GM23248 (cell line): Measurements from ENCODE around the gene CDKN2AIPNL. TPM values are rescaled to one million over a fixed set of nuclear protein-coding genes. Genes with fewer than 3 reads are reported as not detected.
A peak's percentile ranks its signal among the peaks of the same experiment; 100 is the strongest.

Source experiments
- DNase-seq: peaks from one replicate; pipeline ENCODE4 v3.0.0-alpha.2; 2015
- H2AFZ ChIP-seq: fragments of 200-600 bp; sonication (generic); 2 replicates; pipeline ENCODE4 v1.6.1; 2016; ENCODE audit warnings: antibody characterized with exemption
- H3F3A ChIP-seq: fragments of 200-600 bp; sonication (generic); 2 replicates; pipeline ENCODE4 v1.6.1; 2016; ENCODE audit warnings: mild to moderate bottlenecking, antibody characterized with exemption, mixed run types; ENCODE audit not compliant: insufficient read depth
- H3K27ac ChIP-seq: fragments of 200-600 bp; sonication (generic); 2 replicates; pipeline ENCODE4 v1.5.1; 2016; ENCODE audit warnings: mild to moderate bottlenecking
- H3K27me3 ChIP-seq: fragments of 200-600 bp; sonication (generic); replicated peaks from 2 replicates; pipeline ENCODE4 v1.6.1; 2016; ENCODE audit warnings: mild to moderate bottlenecking; ENCODE audit not compliant: insufficient read depth
- H3K36me3 ChIP-seq: fragments of 200-600 bp; sonication (generic); 2 replicates; pipeline ENCODE4 v1.6.1; 2016; ENCODE audit warnings: low read depth, mild to moderate bottlenecking
- H3K4me1 ChIP-seq: fragments of 200-600 bp; sonication (generic); 2 replicates; pipeline ENCODE4 v1.6.1; 2016; ENCODE audit warnings: mild to moderate bottlenecking; ENCODE audit not compliant: insufficient read depth
- H3K4me2 ChIP-seq: fragments of 200-600 bp; sonication (generic); one replicate; pipeline ENCODE4 v1.6.1; 2016; ENCODE audit warnings: mild to moderate bottlenecking; ENCODE audit not compliant: unreplicated experiment
- H3K4me3 ChIP-seq: fragments of 200-600 bp; sonication (generic); 2 replicates; pipeline ENCODE4 v1.5.1; 2016; ENCODE audit warnings: mild to moderate bottlenecking
- H3K79me2 ChIP-seq: fragments of 200-600 bp; sonication (generic); 2 replicates; pipeline ENCODE4 v1.6.1; 2016; ENCODE audit warnings: mild to moderate bottlenecking; ENCODE audit not compliant: insufficient read depth
- H3K9ac ChIP-seq: fragments of 200-600 bp; sonication (generic); 2 replicates; pipeline ENCODE4 v1.6.1; 2016; ENCODE audit warnings: mild to moderate bottlenecking
- H3K9me2 ChIP-seq: fragments of 200-600 bp; sonication (generic); 2 replicates; pipeline ENCODE4 v1.6.1; 2016; ENCODE audit warnings: mixed run types, mild to moderate bottlenecking, moderate library complexity; ENCODE audit not compliant: insufficient read depth
- H3K9me3 ChIP-seq: fragments of 200-600 bp; sonication (generic); one replicate; pipeline ENCODE4 v1.6.1; 2017; ENCODE audit warnings: low read depth
- H4K20me1 ChIP-seq: fragments of 200-600 bp; sonication (generic); 2 replicates; pipeline ENCODE4 v1.6.0; 2016; ENCODE audit not compliant: insufficient read depth
- EZH2 ChIP-seq: fragments of 200-600 bp; sonication (generic); IDR thresholded peaks from 2 replicates; pipeline ENCODE4 v1.6.1; 2018; ENCODE audit warnings: antibody characterized with exemption, mild to moderate bottlenecking; ENCODE audit not compliant: insufficient read depth, poor library complexity, severe bottlenecking
- EZH2phosphoT487 ChIP-seq: fragments of 200-600 bp; sonication (generic); IDR thresholded peaks from 2 replicates; pipeline ENCODE4 v1.6.1; 2018; ENCODE audit warnings: antibody characterized with exemption, moderate library complexity, mild to moderate bottlenecking, low read depth; ENCODE audit not compliant: insufficient read depth
- WGBS, 2 experiments: methylation state at CpG; one replicate each; pipeline ENCODE4 v1.1.6; 2015 to 2017; ENCODE audit warnings: low lambda C conversion rate in 2 of 2, low coverage in 1 of 2; ENCODE audit errors: missing lambda C conversion rate in 2 of 2; 5-methylcytosine and 5-hydroxymethylcytosine counted together
- in situ Hi-C: fragments of 300-500 bp; cut with MboI; formaldehyde crosslinking; loops from 2 replicates; pipeline ENCODE4 v1.15.0; 2020
- polyA plus RNA-seq: library from polyadenylated mRNA; unstranded; fragments of >200 nt; fragmentation: Nextera tagmentation; extraction: Ambion mirVana; gene quantifications from 2 replicates; pipeline ENCODE4 v1.2.1, GENCODE V29; 2016
- total RNA-seq: library from RNA; depleted of rRNA; stranded (reverse); fragments of >200 nt; shearing (Covaris generic); gene quantifications from 2 replicates; pipeline ENCODE4 v1.2.3, GENCODE V29; 2014

The CDKN2AIPNL gene
- total and polyA plus RNA-seq, 2 experiments from 2014 or later, result 26.0 to 39.9 TPM

DNA sequence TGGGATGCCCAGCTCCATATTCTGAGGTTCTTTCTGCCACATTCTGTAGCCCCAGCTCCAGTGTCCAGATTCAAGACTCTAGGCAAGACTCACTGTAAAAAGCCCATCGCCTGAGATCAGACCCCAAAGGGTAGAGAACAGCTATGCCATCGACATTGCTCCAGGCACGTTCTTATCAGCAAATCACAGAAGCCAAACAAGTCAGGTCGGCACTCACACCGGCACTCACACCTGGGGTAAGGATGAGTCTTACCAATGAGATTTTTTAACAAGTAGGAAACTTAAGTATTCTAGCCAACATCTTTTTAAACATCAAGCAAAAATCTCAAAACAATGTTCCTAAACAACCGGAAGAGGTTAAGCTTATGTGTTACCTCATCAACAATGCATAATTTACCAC, 2.4 kb downstream of the CDKN2AIPNL start:
- H3F3A ChIP-seq, result 0 out of 2 replicates have a peak, but pooled peaks cover 3% of the 10 kb centered on the region
- H3K9me2 ChIP-seq, result no peaks in the 10 kb centered on the region
- peaks cover 16% of the 10 kb centered on the region; the same call in 1 of the 2 replicates for H3K4me1 ChIP-seq
- no peak overlapping the region for H2AFZ ChIP-seq
- no peak overlapping the region for H3K4me2 ChIP-seq
- no peaks in the 10 kb centered on the region for H4K20me1 ChIP-seq
- H3K4me3 ChIP-seq, result no peak overlapping the region
- H3K36me3 ChIP-seq, result peaks cover 5% of the 10 kb centered on the region; the same call in 1 of the 2 replicates
- TF ChIP-seq EZH2phosphoT487 (no peak), EZH2 (no peak)
- H3K9me3 ChIP-seq, result no peaks in the 10 kb centered on the region
- 80 to 83% methylated on average over 6 of the region's 6 CpGs for WGBS, 2 experiments
- H3K27me3 ChIP-seq, result no peaks in the 10 kb centered on the region
- in situ Hi-C loops, result no loop called here
- no peak overlapping the region for H3K9ac ChIP-seq
- no peak for DNase-seq
- peaks cover 34% of the 10 kb centered on the region for H3K79me2 ChIP-seq
- H3K27ac ChIP-seq, result no peak overlapping the region

GRCh38 chr5:134406390-134406789, 5.3 kb downstream of the CDKN2AIPNL start:
- peaks cover 17% of the 10 kb centered on the region; the same call in 1 of the 2 replicates for H3F3A ChIP-seq
- peaks cover 32% of the 10 kb centered on the region for H3K79me2 ChIP-seq
- in situ Hi-C loops, result no loop called here
- H3K27ac ChIP-seq, result no peak overlapping the region
- H3K27me3 ChIP-seq, result no peaks in the 10 kb centered on the region
- peak; percentile 47 for DNase-seq
- H3K9me3 ChIP-seq, result no peaks in the 10 kb centered on the region
- H3K4me3 ChIP-seq, result no peak overlapping the region
- no peak overlapping the region for H3K9ac ChIP-seq
- peaks cover 5% of the 10 kb centered on the region; the same call in 1 of the 2 replicates for H3K36me3 ChIP-seq
- TF ChIP-seq EZH2phosphoT487 (no peak), EZH2 (no peak)
- H3K4me1 ChIP-seq, result peaks cover 16% of the 10 kb centered on the region; the same call in 1 of the 2 replicates
- H4K20me1 ChIP-seq, result no peaks in the 10 kb centered on the region
- H3K4me2 ChIP-seq, result no peak overlapping the region
- no peak overlapping the region for H2AFZ ChIP-seq
- WGBS, 2 experiments, result 63 to 77% methylated on average over 1 of the region's 1 CpG
- H3K9me2 ChIP-seq, result no peaks in the 10 kb centered on the region

DNA sequence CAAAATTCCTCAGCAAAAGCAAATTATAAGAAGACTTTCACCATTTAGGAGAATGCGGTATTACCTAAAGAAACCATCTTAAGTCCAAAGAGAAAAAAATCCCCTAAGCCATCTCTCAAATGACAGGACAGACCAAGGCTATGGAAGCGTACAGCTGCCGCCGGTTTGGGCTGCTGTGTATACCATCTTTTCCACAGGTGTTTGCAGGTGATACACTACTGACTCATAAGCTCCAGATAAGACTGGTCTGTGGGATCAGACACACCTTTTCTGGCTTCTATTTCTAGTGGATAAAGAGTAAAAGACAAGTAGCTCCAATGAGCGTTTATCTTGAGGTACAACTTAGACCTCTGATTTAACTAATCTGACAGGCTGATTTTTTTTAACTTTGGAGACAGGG, 7.7 kb downstream of the CDKN2AIPNL start:
- Histone ChIP-seq H3K9me3 (no peaks in the 10 kb centered on the region), H3K79me2 (peaks cover 10% of the 10 kb centered on the region; the same call in 1 of the 2 replicates), H3F3A (peaks cover 24% of the 10 kb centered on the region; the same call in 1 of the 2 replicates), H3K27ac (no peak overlapping the region), H4K20me1 (no peaks in the 10 kb centered on the region), H3K36me3 (peaks cover 2% of the 10 kb centered on the region; the same call in 1 of the 2 replicates), H3K27me3 (no peaks in the 10 kb centered on the region), H3K4me1 (no peaks in the 10 kb centered on the region), H3K9ac (no peak overlapping the region), H3K4me3 (no peak overlapping the region), H3K9me2 (no peaks in the 10 kb centered on the region), H3K4me2 (no peak overlapping the region), H2AFZ (no peak overlapping the region)
- 98 to 100% methylated on average over 5 of the region's 5 CpGs for WGBS, 2 experiments
- DNase-seq, result no peak
- TF ChIP-seq EZH2phosphoT487 (no peak), EZH2 (no peak)
- in situ Hi-C loops, result no loop called here

DNA sequence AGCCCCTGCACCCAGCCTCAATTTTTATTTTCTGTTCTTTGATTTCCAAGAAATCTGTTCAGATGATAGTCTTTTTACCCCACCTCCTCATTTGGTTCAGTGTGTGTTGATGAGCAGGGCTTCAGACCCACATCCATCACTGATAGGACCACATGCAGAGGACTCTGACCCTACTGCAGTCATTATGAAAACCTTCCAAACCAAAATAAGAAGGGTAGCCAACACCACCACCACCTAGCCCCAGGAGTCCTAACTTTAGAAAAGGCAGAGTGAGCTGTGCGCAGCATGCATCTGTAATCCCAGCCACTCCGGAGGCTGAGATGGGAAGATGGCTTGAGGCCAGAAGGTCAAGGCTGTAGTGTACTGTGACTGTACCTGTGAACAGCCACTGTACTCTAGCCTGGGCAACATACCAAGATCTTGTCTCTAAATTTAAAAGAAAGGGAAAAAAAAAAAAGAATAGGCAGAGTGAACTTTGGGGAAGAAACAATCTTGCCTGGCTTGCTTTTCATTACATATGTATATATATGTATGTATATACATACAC, 13.0 kb downstream of the CDKN2AIPNL start:
- Histone ChIP-seq H3K36me3 (peaks cover 27% of the 10 kb centered on the region), H3K9me3 (no peaks in the 10 kb centered on the region)
- in situ Hi-C loops, result no loop called here

More for the DNA sequence above, 13.0 kb downstream of the CDKN2AIPNL start:
- Histone ChIP-seq H4K20me1 (no peaks in the 10 kb centered on the region), H3K4me1 (no peaks in the 10 kb centered on the region), H3K9ac (no peak overlapping the region), H3K4me2 (no peak overlapping the region), H2AFZ (no peak overlapping the region), H3F3A (peaks cover 47% of the 10 kb centered on the region), H3K4me3 (no peak overlapping the region), H3K27me3 (no peaks in the 10 kb centered on the region), H3K27ac (no peak overlapping the region), H3K9me2 (no peaks in the 10 kb centered on the region), H3K79me2 (peaks cover 8% of the 10 kb centered on the region; the same call in 1 of the 2 replicates)
- WGBS, 2 experiments, result 89 to 90% methylated on average over 2 of the region's 2 CpGs
- DNase-seq, result no peak
- TF ChIP-seq EZH2 (no peak), EZH2phosphoT487 (no peak)
